GM12864 (cell line): Measurements from ENCODE around the gene DMTF1.

Experiments used
- DNase-seq: peaks from one replicate; pipeline ENCODE4 v3.0.0-alpha.2; 2011; ENCODE audit warnings: low read depth
- H3K4me3 ChIP-seq: 2 replicates; pipeline ENCODE4 v1.5.1; 2011; ENCODE audit warnings: mild to moderate bottlenecking, low read depth, low read length, control low read depth
- TF ChIP-seq, protein P1 (sequence below): IDR thresholded peaks from 2 replicates; pipeline ENCODE4 v1.5.1; 2011; ENCODE audit warnings: low read depth, mild to moderate bottlenecking, moderate library complexity, low read length, control low read depth, inconsistent platforms; ENCODE audit errors: missing control alignments

DMTF1 gene

GRCh38 chr7:87171282-87171934, 19.2 kb downstream of the DMTF1 start:
- no peak for DNase-seq
- H3K4me3 ChIP-seq = no peak overlapping the region
- TF ChIP-seq, protein P1, sequence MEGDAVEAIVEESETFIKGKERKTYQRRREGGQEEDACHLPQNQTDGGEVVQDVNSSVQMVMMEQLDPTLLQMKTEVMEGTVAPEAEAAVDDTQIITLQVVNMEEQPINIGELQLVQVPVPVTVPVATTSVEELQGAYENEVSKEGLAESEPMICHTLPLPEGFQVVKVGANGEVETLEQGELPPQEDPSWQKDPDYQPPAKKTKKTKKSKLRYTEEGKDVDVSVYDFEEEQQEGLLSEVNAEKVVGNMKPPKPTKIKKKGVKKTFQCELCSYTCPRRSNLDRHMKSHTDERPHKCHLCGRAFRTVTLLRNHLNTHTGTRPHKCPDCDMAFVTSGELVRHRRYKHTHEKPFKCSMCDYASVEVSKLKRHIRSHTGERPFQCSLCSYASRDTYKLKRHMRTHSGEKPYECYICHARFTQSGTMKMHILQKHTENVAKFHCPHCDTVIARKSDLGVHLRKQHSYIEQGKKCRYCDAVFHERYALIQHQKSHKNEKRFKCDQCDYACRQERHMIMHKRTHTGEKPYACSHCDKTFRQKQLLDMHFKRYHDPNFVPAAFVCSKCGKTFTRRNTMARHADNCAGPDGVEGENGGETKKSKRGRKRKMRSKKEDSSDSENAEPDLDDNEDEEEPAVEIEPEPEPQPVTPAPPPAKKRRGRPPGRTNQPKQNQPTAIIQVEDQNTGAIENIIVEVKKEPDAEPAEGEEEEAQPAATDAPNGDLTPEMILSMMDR = no peak

- no peak for DNase-seq
- TF ChIP-seq, protein P1 = no peak
- no peak overlapping the region for H3K4me3 ChIP-seq
These were observed 21.2 kb downstream of the DMTF1 start for GRCh38 chr7:87173471-87173870.

GRCh38 chr7:87178320-87178719, 26.1 kb downstream of the DMTF1 start:
- TF ChIP-seq, protein P1 = no peak
- H3K4me3 ChIP-seq = no peak overlapping the region
- no peak for DNase-seq

GRCh38 chr7:87179180-87179579, 26.9 kb downstream of the DMTF1 start:
- no peak for DNase-seq
- TF ChIP-seq, protein P1 = no peak
- no peak overlapping the region for H3K4me3 ChIP-seq

GRCh38 chr7:87187120-87187519, 34.9 kb downstream of the DMTF1 start:
- DNase-seq = no peak
- TF ChIP-seq, protein P1 = no peak
- H3K4me3 ChIP-seq = no peak overlapping the region

DNA sequence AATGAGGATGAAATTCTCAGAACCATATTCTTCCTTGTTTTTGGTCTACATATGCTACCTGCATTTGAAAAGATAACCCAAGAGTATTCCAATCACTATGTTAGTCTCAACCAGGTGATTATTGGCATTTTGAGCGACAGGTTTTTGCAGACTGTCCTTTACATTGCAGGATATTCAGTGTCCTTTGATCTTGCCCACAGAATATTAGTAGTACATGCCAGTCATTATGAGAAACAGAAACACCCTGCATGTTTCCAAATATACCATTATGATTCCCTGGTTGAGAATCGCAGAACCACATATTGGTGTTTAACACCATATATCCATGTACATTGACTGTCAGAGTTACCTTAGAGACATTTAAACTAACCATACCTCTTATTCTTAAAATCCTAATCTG, 36.7 kb downstream of the DMTF1 start:
- H3K4me3 ChIP-seq = no peak overlapping the region
- no peak for DNase-seq
- TF ChIP-seq, protein P1 = no peak

GRCh38 chr7:87190783-87191182, 38.5 kb downstream of the DMTF1 start:
- no peak for DNase-seq
- TF ChIP-seq, protein P1 = no peak
- no peak overlapping the region for H3K4me3 ChIP-seq
